Activated T-cell treated with anti-CD3 and anti-CD28 coated beads, Interleukin-2, amount 50 U/mL, for 24 hours (primary cell): ENCODE results near the gene KLHL34.
A peak's percentile ranks its signal among the peaks of the same experiment; 100 is the strongest.

ENCODE experiments used
- DNase-seq: peaks from one replicate; pipeline ENCODE4 v3.0.0-alpha.2; 2020
- H3K27ac Mint-ChIP-seq: 2 replicates; pipeline ENCODE4 v1.8.0; 2020; ENCODE audit warnings: mild to moderate bottlenecking, mixed read lengths
- H3K27me3 Mint-ChIP-seq: 2 replicates; pipeline ENCODE4 v1.8.0; 2020; ENCODE audit warnings: mixed read lengths
- H3K36me3 Mint-ChIP-seq: 2 replicates; pipeline ENCODE4 v1.8.0; 2020; ENCODE audit warnings: low read depth, mixed read lengths
- H3K4me1 Mint-ChIP-seq: 2 replicates; pipeline ENCODE4 v1.8.0; 2020; ENCODE audit warnings: low read depth, mixed read lengths
- H3K4me3 Mint-ChIP-seq: 2 replicates; pipeline ENCODE4 v1.8.0; 2020; ENCODE audit warnings: mild to moderate bottlenecking, moderate library complexity, mixed read lengths
- H3K9me3 Mint-ChIP-seq: 2 replicates; pipeline ENCODE4 v1.8.0; 2020; ENCODE audit warnings: mixed read lengths

Gene KLHL34, protein sequence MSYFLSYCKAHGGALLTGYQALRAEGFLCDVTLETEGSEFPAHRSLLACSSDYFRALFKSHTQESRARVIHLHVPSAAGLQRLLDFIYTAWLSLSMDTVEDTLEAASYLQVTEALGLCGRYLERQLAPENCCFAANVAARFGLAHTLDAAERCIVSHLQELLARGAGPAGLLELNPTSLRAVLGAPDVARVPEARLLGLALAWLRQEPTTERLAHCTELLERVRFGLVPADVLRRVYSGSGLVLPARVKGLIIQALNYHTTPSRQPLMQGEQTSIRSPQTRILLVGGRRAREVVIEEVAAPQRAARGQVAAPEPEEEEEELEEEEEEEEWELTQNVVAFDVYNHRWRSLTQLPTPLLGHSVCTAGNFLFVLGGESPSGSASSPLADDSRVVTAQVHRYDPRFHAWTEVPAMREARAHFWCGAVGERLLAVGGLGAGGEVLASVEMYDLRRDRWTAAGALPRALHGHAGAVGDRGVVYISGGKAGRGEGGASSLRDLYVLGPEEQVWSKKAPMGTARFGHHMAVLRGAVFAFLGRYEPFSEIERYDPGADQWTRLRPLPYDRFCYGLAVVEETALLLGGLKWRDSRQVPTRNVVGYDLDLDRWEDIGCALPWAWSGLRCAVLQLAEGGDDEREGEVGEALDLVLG

GRCh38 chrX:21658152-21658737, at the start of gene KLHL34:
Gene KLHL34, minus strand, starts transcription at chrX:21658330. Its CDS starts 542 bp downstream, at chrX:21657788.
- Mint-ChIP-seq H3K9me3 (no peaks in the 10 kb centered on the region), H3K27ac (no peak within 1 kb of the TSS), H3K27me3 (peaks cover 20% of the 10 kb centered on the region), H3K4me1 (peaks cover 8% of the 10 kb centered on the region), H3K36me3 (peaks cover 5% of the 10 kb centered on the region), H3K4me3 (peak within 1 kb of the TSS; percentile 55)
- DNase-seq = peak; percentile 49

GRCh38 chrX:21705225-21705624, 47.1 kb upstream of the KLHL34 start:
- Mint-ChIP-seq H3K4me3 (no peak overlapping the region), H3K27me3 (peaks cover 18% of the 10 kb centered on the region), H3K27ac (no peak overlapping the region), H3K9me3 (no peaks in the 10 kb centered on the region), H3K36me3 (no peaks in the 10 kb centered on the region), H3K4me1 (no peaks in the 10 kb centered on the region)
- no peak for DNase-seq

GRCh38 chrX:21702725-21703124, 44.6 kb upstream of the KLHL34 start:
- no peaks in the 10 kb centered on the region for H3K4me1 Mint-ChIP-seq
- H3K36me3 Mint-ChIP-seq = no peaks in the 10 kb centered on the region
- H3K4me3 Mint-ChIP-seq = no peak overlapping the region
- H3K27me3 Mint-ChIP-seq = peaks cover 27% of the 10 kb centered on the region
- H3K27ac Mint-ChIP-seq = no peak overlapping the region
- H3K9me3 Mint-ChIP-seq = no peaks in the 10 kb centered on the region
- DNase-seq = no peak

GRCh38 chrX:21700967-21701366, 42.8 kb upstream of the KLHL34 start:
- DNase-seq = no peak
- H3K9me3 Mint-ChIP-seq = no peaks in the 10 kb centered on the region
- H3K4me1 Mint-ChIP-seq = no peaks in the 10 kb centered on the region
- no peak overlapping the region for H3K4me3 Mint-ChIP-seq
- H3K27ac Mint-ChIP-seq = no peak overlapping the region
- no peaks in the 10 kb centered on the region for H3K36me3 Mint-ChIP-seq
- peaks cover 24% of the 10 kb centered on the region for H3K27me3 Mint-ChIP-seq

- no peak for DNase-seq
- H3K9me3 Mint-ChIP-seq = no peaks in the 10 kb centered on the region
- H3K36me3 Mint-ChIP-seq = no peaks in the 10 kb centered on the region
- H3K4me3 Mint-ChIP-seq = no peak overlapping the region
- no peaks in the 10 kb centered on the region for H3K4me1 Mint-ChIP-seq
- H3K27ac Mint-ChIP-seq = no peak overlapping the region
- H3K27me3 Mint-ChIP-seq = peaks cover 24% of the 10 kb centered on the region
Measured at GRCh38 chrX:21700275-21700674, 42.1 kb upstream of the KLHL34 start.

DNA sequence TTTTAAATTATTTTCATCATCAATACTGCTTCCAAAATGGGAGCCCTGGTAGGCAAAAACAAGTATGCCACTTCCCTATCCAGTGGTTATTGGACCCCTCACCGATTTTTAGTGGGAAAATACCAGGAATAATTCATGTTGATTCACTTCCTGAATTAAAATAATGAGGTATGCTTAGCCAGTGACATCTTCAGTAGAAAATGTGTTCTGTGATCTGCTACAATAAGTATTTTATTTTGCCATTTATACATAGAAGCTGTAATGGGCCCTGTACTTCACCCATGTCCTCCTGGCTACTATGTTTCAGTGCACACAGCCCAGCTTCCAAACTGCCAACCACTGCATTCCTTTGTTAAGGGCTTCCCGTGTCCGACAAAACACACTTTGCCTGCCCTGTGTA, 41.0 kb upstream of the KLHL34 start:
- Mint-ChIP-seq H3K9me3 (no peaks in the 10 kb centered on the region), H3K27me3 (peaks cover 20% of the 10 kb centered on the region), H3K4me3 (no peak overlapping the region), H3K4me1 (no peaks in the 10 kb centered on the region), H3K36me3 (no peaks in the 10 kb centered on the region), H3K27ac (no peak overlapping the region)
- no peak for DNase-seq

DNA sequence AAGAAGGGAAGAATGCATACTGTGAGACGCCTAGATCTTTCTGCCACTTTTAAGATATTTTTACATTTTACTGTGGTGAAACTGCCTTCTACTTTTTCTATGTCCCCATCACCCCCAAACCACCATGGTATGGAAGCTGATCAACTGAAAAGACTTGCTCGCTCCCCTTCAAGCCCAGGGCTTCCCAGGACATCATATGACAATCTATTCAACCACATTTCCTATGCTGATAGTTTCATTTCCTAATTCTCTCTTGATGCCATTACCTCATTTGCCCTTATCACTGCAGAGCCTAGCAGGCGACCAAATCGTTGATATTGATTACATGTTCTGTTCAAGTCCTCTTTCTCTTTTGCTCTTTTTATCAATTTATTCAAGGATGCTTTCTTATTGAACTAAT, 40.1 kb upstream of the KLHL34 start:
- no peak for DNase-seq
- H3K4me1 Mint-ChIP-seq = no peaks in the 10 kb centered on the region
- H3K27ac Mint-ChIP-seq = no peak overlapping the region
- peaks cover 20% of the 10 kb centered on the region for H3K27me3 Mint-ChIP-seq
- no peaks in the 10 kb centered on the region for H3K36me3 Mint-ChIP-seq
- no peak overlapping the region for H3K4me3 Mint-ChIP-seq
- no peaks in the 10 kb centered on the region for H3K9me3 Mint-ChIP-seq

- H3K9me3 Mint-ChIP-seq = no peaks in the 10 kb centered on the region
- peaks cover 7% of the 10 kb centered on the region for H3K4me1 Mint-ChIP-seq
- no peak overlapping the region for H3K4me3 Mint-ChIP-seq
- H3K27ac Mint-ChIP-seq = peak overlapping the region; percentile 27
- no peaks in the 10 kb centered on the region for H3K27me3 Mint-ChIP-seq
- DNase-seq = no peak
- H3K36me3 Mint-ChIP-seq = no peaks in the 10 kb centered on the region
Measured at GRCh38 chrX:21691512-21692018, 33.4 kb upstream of the KLHL34 start.

GRCh38 chrX:21683941-21684340, 25.8 kb upstream of the KLHL34 start:
- no peak overlapping the region for H3K27ac Mint-ChIP-seq
- H3K4me3 Mint-ChIP-seq = no peak overlapping the region
- no peaks in the 10 kb centered on the region for H3K36me3 Mint-ChIP-seq
- no peaks in the 10 kb centered on the region for H3K9me3 Mint-ChIP-seq
- no peaks in the 10 kb centered on the region for H3K4me1 Mint-ChIP-seq
- H3K27me3 Mint-ChIP-seq = peaks cover 21% of the 10 kb centered on the region
- DNase-seq = no peak

- Mint-ChIP-seq H3K27ac (no peak overlapping the region), H3K4me1 (no peaks in the 10 kb centered on the region), H3K27me3 (peaks cover 39% of the 10 kb centered on the region), H3K36me3 (no peaks in the 10 kb centered on the region), H3K4me3 (no peak overlapping the region), H3K9me3 (no peaks in the 10 kb centered on the region)
- DNase-seq = no peak
Measured at GRCh38 chrX:21678048-21678612, 20.0 kb upstream of the KLHL34 start.

GRCh38 chrX:21675931-21676330, 17.8 kb upstream of the KLHL34 start:
- peaks cover 43% of the 10 kb centered on the region for H3K27me3 Mint-ChIP-seq
- H3K4me3 Mint-ChIP-seq = no peak overlapping the region
- no peak overlapping the region for H3K27ac Mint-ChIP-seq
- H3K9me3 Mint-ChIP-seq = no peaks in the 10 kb centered on the region
- H3K36me3 Mint-ChIP-seq = no peaks in the 10 kb centered on the region
- H3K4me1 Mint-ChIP-seq = no peaks in the 10 kb centered on the region
- no peak for DNase-seq

DNA sequence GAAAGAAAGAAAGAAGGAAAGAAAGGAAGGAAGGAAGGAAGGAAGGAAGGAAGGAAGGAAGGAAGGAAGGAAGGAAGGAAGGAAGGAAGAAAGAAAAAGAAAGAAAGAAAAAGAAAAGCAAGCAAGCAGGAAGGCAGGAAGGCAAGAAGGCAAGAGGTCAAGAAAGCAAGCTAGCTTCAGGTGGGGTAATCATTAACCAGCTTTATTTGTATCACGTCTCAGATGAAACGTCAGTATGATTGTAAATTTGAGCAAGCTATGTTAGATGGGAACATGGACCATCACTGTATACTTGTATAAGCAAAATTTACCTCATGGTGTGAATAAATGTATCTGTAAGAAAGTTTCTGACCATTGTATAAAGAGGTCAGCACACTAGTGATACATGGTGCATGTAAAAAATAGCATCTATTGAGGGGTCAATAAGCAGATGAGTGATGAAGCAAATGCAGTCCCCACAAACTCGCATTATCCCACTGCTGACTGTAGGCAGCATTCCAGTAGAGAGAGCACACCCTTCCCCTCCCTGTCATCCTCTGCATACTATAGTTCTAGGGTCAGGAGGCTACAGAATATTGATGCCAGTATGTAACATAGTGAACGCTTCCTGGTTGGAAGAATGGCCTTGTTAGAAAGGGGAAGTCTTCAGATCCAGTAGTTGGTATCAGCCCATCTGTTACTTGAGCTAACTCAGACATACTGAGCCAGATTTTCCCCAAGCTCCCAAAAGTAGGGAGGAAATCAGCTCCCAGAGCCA, 16.5 kb upstream of the KLHL34 start:
- Mint-ChIP-seq H3K9me3 (no peaks in the 10 kb centered on the region), H3K4me1 (no peaks in the 10 kb centered on the region), H3K4me3 (no peak overlapping the region), H3K27me3 (peaks cover 39% of the 10 kb centered on the region), H3K36me3 (no peaks in the 10 kb centered on the region), H3K27ac (no peak overlapping the region)
- no peak for DNase-seq

DNA sequence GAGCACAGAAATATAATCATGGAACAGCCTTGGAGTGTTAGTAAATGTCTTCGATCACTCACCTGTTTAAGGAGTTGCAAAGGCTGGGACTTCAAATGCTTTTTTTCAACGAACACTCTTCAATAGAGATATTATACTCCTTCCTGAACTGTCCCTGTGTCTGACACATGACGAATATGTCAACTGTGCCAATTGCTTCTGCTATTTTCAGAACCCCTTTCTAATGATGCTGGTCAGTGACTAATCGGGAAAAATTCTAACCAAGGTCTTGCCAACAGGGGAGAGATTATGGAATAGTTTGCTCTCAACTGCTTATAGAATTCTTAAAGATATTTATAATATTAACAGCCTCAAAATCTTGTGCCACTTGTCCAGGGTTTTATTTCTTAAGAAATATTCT, 8.5 kb upstream of the KLHL34 start:
- no peak for DNase-seq

DNA sequence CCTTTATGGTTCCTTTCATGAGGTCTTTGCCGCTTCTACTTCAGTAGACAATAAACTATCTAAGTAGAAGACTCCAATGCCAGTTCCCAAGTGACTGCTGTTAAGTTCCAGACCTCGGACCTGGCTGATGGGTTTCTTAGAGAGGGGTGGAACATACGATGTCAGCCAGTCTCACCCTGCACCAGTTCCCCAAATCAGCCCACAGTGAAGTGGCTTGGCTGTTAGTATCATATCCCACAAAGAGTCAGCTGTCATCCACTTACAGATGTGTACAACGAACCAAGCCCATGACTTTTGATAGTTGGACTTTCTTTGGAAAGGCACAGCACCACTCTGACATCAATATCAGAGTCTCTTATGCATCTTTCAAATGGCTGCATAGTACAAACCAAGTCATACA, 8.1 kb upstream of the KLHL34 start:
- Mint-ChIP-seq H3K36me3 (no peaks in the 10 kb centered on the region), H3K9me3 (no peaks in the 10 kb centered on the region)

More for the DNA sequence above, 8.5 kb upstream of the KLHL34 start:
- Mint-ChIP-seq H3K4me1 (no peaks in the 10 kb centered on the region), H3K4me3 (no peak overlapping the region), H3K27ac (no peak overlapping the region), H3K27me3 (peaks cover 25% of the 10 kb centered on the region), H3K36me3 (no peaks in the 10 kb centered on the region), H3K9me3 (no peaks in the 10 kb centered on the region)

More for the DNA sequence above, 8.1 kb upstream of the KLHL34 start:
- no peak for DNase-seq
- no peak overlapping the region for H3K27ac Mint-ChIP-seq
- H3K27me3 Mint-ChIP-seq = peaks cover 28% of the 10 kb centered on the region
- no peaks in the 10 kb centered on the region for H3K4me1 Mint-ChIP-seq
- H3K4me3 Mint-ChIP-seq = no peak overlapping the region
